ENCODE data around the gene SDHD.

The SDHD gene

DNA sequence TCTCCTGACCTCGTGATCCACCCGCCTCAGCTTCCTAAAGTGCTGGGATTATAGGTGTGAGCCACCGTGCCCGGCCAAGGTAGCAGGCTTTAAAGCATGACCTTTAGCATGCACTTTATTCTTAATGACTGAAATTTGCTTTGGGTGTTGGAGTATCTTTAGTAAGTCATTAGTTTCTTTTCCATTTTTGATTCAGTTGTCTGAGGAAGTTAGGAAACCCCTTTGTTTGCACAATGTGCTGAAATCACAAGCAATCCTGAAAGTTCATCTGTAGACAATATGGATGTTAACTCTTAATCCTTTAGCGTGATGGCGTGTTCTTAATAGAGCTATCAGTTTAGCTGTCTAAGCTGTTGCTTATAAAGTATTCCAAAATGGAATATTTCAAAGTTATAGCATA lies 16.8 kb downstream of the SDHD start:
- no peak for DNase-seq (ENCODE audit: low read depth)

DNA sequence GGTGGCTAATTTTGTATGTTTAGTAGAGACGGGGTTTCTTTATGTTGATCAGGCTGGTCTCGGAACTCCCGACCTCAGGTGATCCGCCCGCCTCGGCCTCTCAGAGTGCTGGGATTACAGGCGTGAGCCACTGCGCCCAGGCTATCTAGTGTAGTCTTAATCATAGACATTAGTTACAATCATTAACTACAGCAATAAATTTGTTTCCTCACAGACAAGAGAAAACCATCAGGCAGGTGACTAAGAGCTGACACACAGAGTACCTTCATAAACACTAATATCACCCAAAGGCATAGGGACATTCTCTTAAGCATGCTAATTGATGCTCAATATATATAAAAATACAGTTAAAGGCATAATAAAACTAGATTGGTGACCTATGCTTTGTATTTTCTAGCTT lies 19.4 kb downstream of the SDHD start:
- DNase-seq (ENCODE audit: low read depth): no peak

DNA sequence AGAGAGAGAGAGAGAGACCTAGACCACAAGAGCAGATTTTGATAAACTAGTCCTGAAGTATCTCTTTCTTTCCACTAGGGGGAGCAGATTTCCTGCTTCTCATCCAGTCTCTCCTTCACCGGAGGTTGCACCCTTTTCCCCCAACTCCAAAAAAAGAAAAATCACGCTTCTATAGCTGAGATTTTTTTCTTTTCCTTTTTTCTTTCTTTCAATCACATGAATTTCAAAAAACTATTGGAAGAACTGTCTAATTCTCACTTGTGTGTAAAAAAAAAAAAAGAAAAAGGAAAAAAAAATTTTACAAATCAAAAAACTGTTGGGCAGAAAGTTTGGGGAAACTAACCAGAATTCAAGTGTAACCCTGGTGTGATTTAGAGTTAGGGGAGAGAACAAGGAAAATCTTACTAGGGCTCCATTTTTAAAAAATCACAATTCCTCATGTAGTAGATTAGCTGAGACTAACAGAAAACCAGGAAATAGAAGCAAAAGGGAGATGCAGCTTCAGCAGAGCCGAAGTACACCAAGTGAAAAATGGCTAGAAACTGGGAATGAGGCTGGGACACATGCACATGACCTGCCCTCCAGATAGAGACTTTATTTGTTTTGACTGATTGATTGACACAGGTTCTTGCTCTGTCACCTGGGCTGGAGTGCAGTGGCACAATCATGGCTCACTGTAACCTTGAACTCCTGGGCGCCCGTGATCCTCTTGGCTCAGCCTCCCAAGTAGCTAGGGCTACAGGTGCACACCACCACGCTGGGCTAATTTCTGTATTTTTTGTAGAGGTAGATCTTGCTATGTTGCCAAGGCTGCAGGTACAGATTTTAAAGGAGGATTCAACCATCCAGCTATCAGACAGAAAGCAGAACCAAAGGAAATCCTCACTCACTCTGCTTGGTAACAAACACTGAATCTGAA lies 27.1 kb downstream of the SDHD start:
- no peak for DNase-seq (ENCODE audit: low read depth)

DNA sequence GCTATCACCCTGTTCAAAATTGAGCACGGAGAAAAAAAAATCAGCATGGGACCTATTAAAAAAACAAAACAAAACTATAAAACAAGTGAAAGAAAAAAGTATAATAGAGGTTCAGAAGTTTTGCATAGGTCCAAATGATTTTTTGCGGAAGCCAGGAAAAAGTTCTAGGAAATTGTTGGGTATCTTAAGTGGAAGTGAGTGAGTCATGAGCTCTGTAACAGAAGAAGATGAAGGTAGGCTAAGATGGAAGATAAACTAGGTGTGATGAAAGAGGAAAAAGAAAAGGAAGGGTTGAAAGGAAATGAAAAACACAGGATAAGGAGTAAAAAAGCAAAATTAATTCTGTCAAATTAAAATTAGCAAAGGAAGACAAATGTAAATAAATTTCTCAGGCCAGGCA lies 27.8 kb downstream of the SDHD start:
- no peak for DNase-seq (ENCODE audit: low read depth)

DNA sequence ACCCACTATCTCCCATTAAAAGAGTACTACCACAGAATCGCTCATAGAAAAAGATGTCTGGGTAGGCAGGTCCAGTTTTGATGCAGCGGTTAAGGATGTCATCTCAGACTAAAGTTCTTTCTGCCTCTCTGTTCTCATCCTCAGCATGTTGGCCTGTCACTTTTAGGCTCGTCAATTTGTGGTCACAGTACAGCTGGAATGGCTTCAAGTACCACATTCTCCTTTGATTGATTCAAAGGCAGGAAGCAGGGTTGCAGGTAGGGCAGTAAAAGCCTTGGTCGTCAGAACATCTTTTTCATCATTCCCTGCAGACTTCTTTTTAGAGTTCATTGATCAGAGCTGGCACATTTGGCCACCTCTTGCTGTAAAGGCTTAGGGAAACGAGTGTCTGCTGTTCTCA lies 28.7 kb downstream of the SDHD start:
- no peak for DNase-seq (ENCODE audit: low read depth)

DNA sequence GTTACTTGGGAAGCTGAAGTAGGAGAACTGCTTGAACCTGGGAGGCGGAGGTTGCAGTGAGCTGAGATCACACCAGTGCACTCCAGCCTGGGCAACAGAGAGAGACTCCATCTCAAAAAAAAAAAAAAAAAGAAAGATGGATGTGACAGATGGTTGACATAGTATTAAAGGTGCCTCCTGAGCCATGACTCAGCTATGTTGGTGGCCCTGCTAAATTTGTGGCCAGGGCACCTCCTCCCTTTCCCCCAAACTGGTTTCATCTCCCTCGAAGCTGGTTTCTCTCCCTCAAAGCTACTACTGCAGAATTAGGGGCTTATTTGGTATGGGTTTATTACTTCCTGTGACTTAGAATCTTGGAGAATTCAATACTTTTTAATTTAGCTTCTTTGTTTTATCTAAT lies 31.5 kb downstream of the SDHD start:
- no peak for DNase-seq (ENCODE audit: low read depth)

DNA sequence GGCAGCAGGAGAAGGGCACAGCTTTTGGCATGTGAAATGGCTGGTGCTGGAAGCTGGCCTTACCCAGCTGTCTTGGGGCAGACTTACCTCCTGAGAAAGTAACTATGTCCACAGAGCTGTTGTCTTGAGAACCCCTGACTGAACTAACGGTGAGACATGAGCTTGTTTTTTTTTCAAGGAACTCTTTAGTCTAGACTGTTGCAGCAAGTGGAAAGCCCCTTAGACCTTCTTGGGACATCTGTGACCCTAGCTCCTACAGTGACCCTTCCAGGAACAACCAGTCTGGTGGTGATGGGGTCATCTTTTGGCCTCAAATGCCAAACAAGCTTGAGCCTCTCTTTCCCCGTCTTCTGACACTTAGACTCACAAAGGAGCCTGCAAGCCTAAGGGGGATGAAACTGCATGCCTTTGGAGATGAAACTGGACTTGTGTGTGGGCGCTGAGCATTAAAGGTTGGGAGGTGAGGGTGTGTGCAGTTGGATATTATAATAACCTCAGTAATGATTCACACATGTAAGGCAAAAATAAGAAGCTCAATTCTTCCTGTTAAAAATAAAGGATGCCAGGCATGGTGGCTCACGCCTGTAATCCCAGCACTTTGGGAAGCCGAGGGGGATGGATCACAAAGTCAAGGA lies 35.4 kb downstream of the SDHD start:
- no peak for DNase-seq (ENCODE audit: low read depth)

DNA sequence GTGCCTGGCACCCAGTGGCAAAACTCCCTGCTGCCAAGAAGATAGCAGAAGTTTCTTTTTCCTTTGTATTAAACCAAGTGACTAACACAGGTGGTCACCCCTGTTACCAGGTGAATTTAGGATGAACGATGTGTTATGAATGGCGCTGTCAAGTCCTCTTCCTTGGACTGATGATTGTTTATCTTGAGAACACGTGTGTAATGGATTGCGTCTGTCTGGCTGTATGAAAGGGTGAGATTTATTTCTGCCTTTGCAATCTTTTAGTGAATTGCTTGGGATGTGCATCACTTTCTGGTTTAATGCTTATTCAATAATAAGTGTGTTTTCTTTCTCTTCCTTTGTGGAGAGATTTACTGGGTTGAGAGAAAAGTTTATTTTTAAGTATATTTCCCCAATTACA lies 36.5 kb downstream of the SDHD start:
- no peak for DNase-seq (ENCODE audit: low read depth)

DNA sequence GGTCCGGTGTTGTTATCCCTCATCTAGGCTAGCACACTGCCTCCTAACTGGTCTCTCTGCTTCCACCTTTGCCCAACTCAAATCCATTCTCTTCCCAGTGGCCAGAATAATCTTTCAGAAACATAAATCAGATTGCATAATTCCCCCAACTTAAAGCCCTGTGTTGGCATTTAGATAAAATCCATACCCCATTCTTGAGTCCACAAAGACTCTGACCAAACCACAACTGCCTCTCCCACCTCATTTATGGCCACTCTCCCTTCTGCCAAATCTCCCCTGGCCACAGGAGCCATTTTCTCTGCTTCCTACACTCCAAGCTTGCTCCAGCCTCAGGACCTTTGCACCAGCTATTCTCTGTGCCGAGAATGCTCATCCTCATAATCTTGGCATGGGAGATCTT lies 40.4 kb downstream of the SDHD start:
- no peak for DNase-seq (ENCODE audit: low read depth)

DNA sequence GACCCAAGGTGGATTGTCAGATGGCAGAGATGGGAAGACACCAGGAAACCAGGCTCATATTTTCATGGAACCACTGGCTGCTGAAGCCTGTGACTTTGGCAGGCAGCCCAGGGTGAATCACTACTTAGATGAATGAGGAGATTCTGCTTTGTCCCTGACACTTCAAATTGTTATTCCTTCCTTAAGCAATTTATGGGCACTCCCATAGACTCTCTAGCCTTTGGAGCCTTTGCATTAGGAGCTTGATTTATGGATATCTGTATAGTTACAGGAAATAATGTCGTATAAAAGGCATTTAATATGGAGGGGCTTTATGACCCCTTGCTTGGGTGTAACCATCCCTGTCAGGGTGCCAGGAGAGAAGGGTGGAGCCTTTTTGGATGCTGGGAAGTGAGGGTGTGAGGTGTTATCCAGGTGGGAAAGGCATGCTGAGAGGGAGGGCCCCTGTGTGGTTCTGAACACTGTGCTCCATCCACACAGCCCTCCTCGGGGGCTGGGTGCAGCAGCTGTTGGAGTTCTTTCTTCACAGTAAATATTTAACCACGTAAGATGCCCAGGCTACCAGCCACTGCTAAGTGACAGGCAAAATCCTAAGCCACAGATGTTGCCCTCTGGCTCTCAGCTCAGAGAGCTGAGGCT lies 41.9 kb downstream of the SDHD start:
- no peak for DNase-seq (ENCODE audit: low read depth)

DNA sequence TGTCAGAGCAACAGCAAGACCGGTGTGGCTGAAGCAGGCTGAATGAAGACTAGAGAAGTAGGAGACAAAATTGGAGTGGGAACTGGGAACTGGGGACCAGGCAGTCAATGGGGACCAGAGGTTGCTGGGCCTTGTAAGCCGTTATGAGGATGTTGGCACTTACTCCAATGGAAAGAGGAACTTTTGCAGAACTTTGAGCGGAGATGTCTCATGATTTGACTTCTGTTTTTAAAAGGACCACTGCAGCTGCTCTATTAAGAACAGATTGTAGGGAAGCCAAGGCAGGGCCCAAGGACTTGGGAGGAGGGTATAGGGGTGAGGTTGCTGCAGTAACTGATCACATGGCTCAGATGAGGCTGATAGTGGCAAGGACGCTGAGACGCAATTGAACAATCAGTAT lies 43.0 kb downstream of the SDHD start:
- DNase-seq (ENCODE audit: low read depth): no peak

DNA sequence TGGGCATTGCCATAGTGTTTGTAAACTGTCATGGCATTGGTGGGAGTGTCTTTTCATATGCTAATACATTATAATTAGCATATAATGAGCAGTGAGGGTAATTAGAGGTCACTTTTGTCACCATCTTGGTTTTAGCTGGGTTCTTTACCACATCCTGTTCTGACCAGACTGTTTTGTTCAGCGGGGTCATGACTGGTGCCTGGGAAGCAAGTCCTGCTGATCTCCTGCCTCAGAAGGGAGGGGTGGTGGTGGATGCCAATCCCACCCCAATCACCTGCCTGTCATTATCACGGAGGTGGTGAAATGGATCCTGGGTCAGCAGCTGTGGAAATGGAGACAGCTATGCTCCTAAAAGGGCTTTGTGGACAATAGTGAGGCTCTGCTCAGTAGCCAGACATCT lies 46.1 kb downstream of the SDHD start:
- no peak for DNase-seq (ENCODE audit: low read depth)

DNA sequence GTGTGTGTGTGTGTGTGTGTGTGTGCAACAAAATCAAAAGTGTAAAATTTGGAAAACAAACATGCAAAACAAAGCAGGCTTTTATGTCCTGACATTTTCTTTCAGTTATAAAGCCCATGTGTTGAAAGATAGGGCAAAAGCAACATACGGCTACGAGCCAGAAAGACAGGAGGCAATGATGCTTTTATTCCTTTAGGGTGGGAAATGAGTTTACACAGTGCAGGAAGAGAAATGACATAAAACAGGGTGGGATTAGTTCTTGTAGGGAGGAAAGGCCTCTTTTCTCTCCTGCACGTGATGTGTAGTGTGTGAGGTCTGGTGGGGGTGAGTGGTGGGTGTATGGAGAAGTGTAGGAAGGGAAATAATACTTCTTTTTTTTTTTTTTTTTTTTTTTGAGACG lies 47.8 kb downstream of the SDHD start:
- no peak for DNase-seq (ENCODE audit: low read depth)

DNA sequence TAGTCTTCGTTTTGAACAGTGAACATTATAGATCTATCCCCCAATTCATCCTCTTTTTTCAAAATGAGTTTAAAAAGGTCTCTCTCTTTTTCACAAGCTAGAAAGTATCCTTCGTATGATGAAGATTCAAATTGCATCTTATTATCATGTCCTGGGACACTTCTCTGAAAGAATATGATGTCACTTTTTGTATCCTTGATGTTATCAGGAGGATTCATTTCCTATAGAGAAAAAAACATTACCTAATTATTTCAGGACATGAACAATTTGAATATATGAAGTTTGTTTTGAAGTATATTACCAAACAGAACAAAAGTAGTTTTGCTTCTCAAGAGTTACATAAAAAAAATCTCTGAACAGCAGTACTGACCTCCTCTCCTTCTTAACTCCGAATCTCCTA lies 56.9 kb downstream of the SDHD start:
- no peak for DNase-seq (ENCODE audit: low read depth)

All from activated T-cell treated with anti-CD3 and anti-CD28 coated beads for 48 hours (primary cell).